Measurements from ENCODE around the gene GPC1. TPM values are rescaled to one million over a fixed set of nuclear protein-coding genes. Genes with fewer than 3 reads are reported as not detected.

Gene GPC1
- total and polyA plus RNA-seq, 2 donors (not counting 3 experiments of a cell fraction or from before 2014, with no cell fraction given): 9.6 to 31.1 TPM

- Histone ChIP-seq H3K27ac (ENCODE audit: insufficient read depth, low read depth, low read length) (no peak overlapping the region), H3K27me3 (ENCODE audit: control insufficient read depth in 2 of 2, insufficient read depth in 2 of 2, low read length in 2 of 2) (peaks cover 22 to 24% of the 10 kb centered on the region in 2 experiments), H3K9ac (replicated peaks; ENCODE audit: extremely low read depth, insufficient read depth, low read length) (no peak overlapping the region), H3K4me1 (ENCODE audit: control insufficient read depth, extremely low read depth, insufficient read depth, low read length) (no peaks in the 10 kb centered on the region), H3K4me2 (ENCODE audit: insufficient read depth, low read length) (peak overlapping the region; percentile 25), H3K79me2 (ENCODE audit: control insufficient read depth, insufficient read depth, low read length) (no peaks in the 10 kb centered on the region), H4K20me1 (replicated peaks; ENCODE audit: control insufficient read depth, extremely low read depth, insufficient read depth, low read length) (no peaks in the 10 kb centered on the region), H3K4me3 (replicated peaks in 1 of 3; ENCODE audit: insufficient read depth in 1 of 3, low read depth in 1 of 3, low read length in 3 of 3) (peak overlapping the region in 1 of 3 experiments; percentile 40), H3K9me3 (replicated peaks; ENCODE audit: control insufficient read depth, insufficient read depth, low read length) (no peaks in the 10 kb centered on the region), H3K36me3 (ENCODE audit: control insufficient read depth in 2 of 2, extremely low read depth in 1 of 2, insufficient read depth in 2 of 2, low read length in 2 of 2) (no peaks in the 10 kb centered on the region), H2AFZ (ENCODE audit: low read depth, low read length) (peak overlapping the region; percentile 60), H3K9me1 (replicated peaks; ENCODE audit: control insufficient read depth, extremely low read depth, insufficient read depth, low read length) (no peaks in the 10 kb centered on the region)
- dilution Hi-C loops (cut with MboI; ENCODE audit: extremely low pct_ligation_motif_present, low sequenced_read_pairs) (no loop called here), intact Hi-C loops (cut with micrococcal nuclease) (no loop called here)
- POLR2A ChIA-PET: no interaction called here
- FAIRE-seq (no peak), DNase-seq (ENCODE audit: low read depth, low spot score) (no peak)
- CTCF ChIA-PET: no interaction called here
- no peak for TF ChIP-seq POLR2AphosphoS5 (IDR thresholded peaks at IDR 0.05; ENCODE audit: insufficient read depth, low read depth, low read length)
- no peak for TF ChIP-seq CTCF (IDR thresholded peaks at IDR 0.05; ENCODE audit: extremely low read depth in 1 of 2, insufficient read depth in 1 of 2, low read depth in 1 of 2, low read length in 2 of 2)
- no peak for TF ChIP-seq EZH2 (IDR thresholded peaks at IDR 0.05; ENCODE audit: borderline replicate concordance, low read depth, low read length, severe bottlenecking)
- no peak for TF ChIP-seq MYC (IDR thresholded peaks at IDR 0.05; ENCODE audit: low read depth, low read length)
- TF ChIP-seq JUN (IDR thresholded peaks at IDR 0.05; ENCODE audit: borderline replicate concordance, insufficient read depth, insufficient read length, low read depth): no peak
- TF ChIP-seq, protein P1, sequence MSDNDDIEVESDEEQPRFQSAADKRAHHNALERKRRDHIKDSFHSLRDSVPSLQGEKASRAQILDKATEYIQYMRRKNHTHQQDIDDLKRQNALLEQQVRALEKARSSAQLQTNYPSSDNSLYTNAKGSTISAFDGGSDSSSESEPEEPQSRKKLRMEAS (IDR thresholded peaks at IDR 0.05; ENCODE audit: insufficient read depth, insufficient read length): no peak
- no peak for TF ChIP-seq FOS (IDR thresholded peaks at IDR 0.05; ENCODE audit: borderline replicate concordance, insufficient read depth, low read length)
- no peak for TF ChIP-seq GATA2 (IDR thresholded peaks at IDR 0.05; ENCODE audit: insufficient read depth, insufficient read length, low read depth, low read length)
- no peak for TF ChIP-seq POLR2A (IDR thresholded peaks at IDR 0.05; ENCODE audit: low read depth, low read length)
- no TSS peak for BruUV-seq (replicated peaks)
Observed at GRCh38 chr2:240451791-240452461, 16.5 kb downstream of the GPC1 start.
